Measurements from ENCODE around the gene VSTM4.

- TF ChIP-seq RBM14 (IDR thresholded peaks at IDR 0.05; ENCODE audit: borderline replicate concordance, insufficient read depth, low read depth, low read length): no peak
- no peak for TF ChIP-seq CHD4 (IDR thresholded peaks at IDR 0.05; ENCODE audit: insufficient read depth, insufficient replicate concordance, low read depth, low read length, poor library complexity, severe bottlenecking)
- no peak for TF ChIP-seq ERF (CRISPR knock-in tag; IDR thresholded peaks at IDR 0.05)
Measured at GRCh38 chr10:49023071-49023470, 92.3 kb downstream of the VSTM4 start.
